NAMALWA (cell line): ENCODE results near the gene NUTF2.
"Not testable (repeated sequence)": the region's sequence is repeated elsewhere in the genome, so short reads cannot be mapped to it uniquely, and the experiment has no call there.

Source experiments
- DNase-seq: peaks from one replicate; pipeline ENCODE4 v3.0.0-alpha.2; 2015; ENCODE audit warnings: low spot score

NUTF2 gene

DNA sequence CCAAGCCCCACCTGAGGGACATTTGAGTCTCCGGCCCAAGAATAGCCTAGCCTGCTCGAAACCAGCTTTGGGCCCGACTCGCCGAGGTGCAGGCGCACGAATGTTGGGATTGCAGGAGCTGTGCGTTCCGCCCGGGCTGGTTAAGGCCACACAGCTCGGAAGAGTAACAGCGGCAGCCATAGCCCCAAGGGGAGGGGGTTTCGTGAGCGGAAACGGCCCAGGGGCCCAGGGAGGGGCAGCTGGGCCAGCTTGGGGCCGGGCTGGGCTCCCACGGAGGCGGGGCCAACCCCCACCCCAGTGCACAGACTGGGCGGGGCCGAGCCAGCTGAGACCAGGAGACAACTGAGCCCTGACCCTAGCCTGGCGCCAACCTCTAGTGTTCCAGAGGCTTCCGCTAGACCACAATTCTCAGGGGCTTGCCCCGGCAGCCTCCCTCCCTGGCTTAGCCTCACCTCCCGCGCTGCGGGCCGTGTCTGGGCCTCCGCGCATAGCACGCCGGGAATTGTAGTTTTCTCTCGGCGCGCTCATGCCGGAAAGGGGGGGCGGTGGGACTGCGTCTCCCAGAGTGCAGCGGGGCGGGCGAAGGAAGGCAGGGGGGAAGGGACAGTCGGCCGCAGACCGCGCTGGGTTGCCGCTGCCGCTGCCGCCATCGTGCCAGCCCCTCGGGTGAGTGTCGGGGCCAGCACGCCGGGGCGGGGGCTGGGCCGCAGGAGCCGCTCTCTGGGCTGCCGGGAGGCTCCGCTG is at the start of gene NUTF2:
Gene NUTF2, plus strand, starts transcription at position 614 of the 744 bp plus-strand sequence. CDS start 18,198 bp downstream, outside the sequence.
- DNase-seq: peak; percentile 98

DNA sequence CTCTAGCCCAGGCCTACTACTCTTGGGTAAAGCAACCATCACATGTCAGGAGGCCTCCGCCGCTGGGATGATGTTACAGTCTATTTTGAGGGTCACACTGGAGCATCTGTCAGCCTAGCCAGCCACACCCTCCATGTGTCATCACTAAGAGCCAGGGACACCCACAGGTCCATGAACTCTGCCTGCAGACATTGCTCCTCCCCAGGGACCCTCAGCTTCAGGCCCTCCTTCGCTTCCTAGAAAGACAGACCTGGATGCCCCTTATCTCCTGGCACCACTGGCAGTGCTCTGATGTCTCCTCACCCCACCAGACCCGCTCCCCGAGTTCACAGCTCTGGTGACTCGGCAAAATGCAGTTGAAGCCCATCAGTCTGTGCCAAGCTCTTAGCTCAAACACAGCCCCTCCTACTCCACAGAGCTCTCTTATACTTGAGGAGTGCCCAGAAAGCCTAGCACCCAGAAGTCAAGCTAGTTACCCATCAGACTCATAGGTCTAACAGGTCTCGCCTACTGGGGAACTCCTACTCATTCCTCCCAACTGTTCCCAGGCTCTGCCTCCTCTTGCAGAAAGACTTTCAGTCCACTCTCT is 46.3 kb upstream of the NUTF2 start:
- DNase-seq: no peak

GRCh38 chr16:67801241-67801640 is 45.5 kb upstream of the NUTF2 start:
- DNase-seq: no peak

GRCh38 chr16:67801883-67802282 is 44.9 kb upstream of the NUTF2 start:
- peak; percentile 66 for DNase-seq

- no peak for DNase-seq
These were observed 42.8 kb upstream of the NUTF2 start for GRCh38 chr16:67803894-67804293.

- DNase-seq: peak; percentile 10
These were observed 41.7 kb upstream of the NUTF2 start for GRCh38 chr16:67804853-67805542.

DNA sequence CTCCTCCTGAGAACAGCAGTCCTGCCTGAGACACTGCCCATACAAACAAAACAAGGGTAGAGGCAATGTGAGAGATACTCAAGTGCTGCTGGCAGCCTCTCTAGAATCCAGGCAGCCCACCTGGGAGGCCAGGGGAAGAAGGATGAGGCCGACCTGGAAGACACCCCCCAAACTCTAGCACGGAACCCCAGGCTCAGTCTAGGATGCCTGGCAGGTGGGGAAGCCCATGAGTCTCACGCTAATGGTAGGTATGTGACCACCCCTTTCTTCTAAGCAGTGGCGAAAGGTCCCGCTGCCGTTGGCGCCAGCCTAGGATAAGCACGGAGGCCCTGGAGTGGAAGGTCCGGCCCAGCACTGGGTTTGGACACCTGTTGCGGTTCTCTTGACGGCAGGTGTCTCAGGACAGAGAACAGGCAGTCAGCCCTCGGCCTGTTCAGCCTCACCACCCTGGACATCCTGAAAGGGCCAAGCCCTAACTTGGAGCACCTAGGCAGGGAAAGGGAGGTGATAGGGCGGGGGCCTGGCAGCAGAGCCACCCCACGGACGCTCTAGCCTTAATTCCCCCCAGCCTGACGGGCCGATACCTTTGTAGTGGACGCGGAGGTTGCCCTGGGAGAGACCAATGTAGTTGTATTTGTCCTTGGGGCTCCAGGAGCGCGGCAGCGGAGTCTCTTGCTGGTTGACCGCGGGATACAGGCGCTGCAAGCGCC is 40.9 kb upstream of the NUTF2 start:
- DNase-seq: no peak

GRCh38 chr16:67806428-67807147 is 40.1 kb upstream of the NUTF2 start, which contains the start of the genes RANBP10 and TSNAXIP1:
TSS of gene RANBP10 (minus strand) at chr16:67806560. CDS start at chr16:67806536, 24 bp downstream.
TSS of gene TSNAXIP1 (plus strand) at chr16:67806889. CDS start at chr16:67807150, 261 bp downstream.
- DNase-seq: peak; percentile 100

- no peak for DNase-seq
These were observed 39.5 kb upstream of the NUTF2 start for GRCh38 chr16:67807148-67807682.

DNA sequence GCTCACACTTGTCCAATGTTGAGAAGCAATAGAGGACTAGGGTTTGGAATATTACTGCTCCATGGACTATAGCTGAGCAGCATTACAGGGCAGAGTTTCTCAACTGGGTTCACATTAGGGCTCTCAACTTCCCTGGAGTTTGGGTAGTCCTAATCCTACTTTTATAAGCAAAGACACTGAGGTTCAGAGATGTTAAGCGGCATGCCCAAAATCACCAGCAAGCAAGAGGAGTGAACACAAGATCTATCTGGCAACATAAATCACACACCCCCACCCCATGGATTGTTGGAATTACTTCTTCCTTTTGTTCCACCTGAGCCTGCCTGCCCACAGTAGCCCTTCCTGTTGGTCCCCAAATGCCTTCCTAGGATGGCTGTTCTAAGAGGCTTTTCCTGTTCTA is 34.8 kb upstream of the NUTF2 start:
- no peak for DNase-seq

DNA sequence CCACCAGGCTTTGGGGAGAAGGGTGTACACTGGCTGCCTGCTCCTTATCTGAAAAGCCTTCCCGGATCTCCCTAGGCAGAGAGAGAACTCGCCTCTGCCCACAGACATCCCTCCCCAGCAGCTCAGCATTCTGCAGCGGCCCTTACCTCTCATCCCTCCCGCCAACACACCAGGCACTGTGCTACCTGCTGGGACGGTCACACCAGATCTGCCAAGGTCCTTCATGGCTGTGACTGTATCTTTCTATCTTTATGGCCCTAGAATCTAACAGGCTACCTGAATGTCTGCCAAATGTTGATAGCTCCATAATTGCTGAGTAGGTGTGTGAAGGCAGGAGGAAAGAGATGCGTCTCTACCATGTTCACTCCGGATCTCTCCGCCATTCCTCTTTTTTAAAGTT is 32.2 kb upstream of the NUTF2 start:
- DNase-seq: no peak

DNA sequence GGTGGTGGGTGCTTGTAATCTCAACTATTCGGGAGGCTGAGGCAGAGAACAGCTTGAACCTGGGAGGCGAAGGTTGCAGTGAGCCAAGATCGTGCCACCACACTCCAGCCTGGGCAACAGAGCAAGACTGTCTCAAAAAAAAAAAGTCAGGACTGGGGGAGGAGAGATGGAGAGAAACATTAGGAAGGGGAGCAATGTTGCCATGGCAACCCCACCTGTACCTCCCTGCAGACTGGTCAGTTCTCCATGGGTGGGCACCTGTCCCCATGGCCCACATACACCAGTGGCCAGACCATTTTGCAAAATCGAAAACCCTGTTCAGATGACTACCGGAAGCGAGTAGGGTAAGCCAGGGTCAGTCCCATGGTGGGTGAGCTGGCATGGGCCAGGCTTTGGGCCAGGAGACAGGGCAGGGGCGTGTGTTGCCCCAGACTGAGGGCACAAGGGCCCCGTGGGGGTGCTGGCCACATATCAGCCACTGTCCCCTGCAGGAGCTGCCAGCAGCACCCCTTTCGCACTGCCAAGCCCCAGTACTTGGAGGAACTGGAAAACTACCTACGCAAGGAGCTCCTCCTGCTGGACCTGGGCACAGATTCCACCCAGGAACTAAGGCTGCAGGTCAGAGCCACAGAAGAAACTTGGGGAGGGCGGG is 26.0 kb upstream of the NUTF2 start:
- no peak for DNase-seq

- no peak for DNase-seq
These were observed 24.2 kb upstream of the NUTF2 start for GRCh38 chr16:67822511-67822910.

DNA sequence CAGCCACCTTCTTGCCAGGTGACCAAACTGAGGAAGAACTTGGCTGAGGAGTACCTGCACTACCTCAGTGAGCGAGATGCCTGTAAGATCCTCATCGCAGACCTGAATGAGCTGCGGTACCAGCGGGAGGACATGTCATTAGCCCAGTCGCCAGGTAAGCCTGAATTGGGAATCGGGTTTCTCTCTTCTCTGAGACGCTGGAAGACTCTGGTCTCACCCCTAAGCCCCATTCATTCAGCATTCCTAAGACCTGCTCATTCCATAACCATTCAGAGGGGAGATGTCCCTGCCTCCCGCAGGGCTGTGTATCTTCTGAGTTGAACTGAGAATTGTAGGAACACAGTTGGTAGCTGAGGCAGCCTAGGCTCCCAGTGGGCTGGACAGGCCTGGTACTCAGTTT is 21.6 kb upstream of the NUTF2 start:
- DNase-seq: no peak

DNA sequence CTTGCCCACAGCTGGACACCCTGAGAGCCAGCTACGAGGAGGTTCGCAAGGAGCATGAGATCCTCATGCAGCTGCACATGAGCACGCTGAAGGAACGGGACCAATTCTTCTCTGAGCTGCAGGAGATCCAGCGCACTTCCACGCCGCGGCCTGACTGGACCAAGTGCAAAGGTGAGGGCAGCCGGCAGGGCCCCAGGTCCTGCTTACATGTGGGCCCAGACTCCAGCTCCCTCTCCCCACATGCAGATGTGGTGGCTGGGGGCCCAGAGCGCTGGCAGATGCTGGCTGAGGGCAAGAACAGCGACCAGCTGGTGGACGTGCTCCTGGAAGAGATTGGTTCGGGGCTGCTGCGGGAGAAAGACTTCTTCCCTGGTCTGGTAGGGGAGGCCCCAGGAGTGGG is 20.8 kb upstream of the NUTF2 start:
- DNase-seq: no peak

DNA sequence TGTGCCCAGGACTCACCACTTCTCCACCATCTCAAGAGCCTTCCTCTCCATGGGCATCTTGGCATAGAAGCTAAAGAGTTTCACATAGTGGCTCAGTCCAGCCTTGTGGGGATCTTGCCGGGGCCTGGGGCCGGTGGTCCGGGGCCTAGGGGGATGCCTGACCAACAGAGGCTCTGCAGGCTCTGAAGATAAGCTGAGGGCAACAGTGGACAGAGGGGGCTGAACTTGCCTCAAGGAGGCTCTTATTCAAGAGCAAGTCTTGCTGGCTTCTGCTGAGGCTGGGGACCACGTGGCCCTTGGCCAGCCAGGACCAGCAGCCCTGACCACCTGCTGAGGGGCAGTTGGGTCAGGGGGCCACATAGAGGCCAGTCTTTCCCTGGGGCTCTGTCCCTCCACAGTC is 18.1 kb upstream of the NUTF2 start:
- no peak for DNase-seq

DNA sequence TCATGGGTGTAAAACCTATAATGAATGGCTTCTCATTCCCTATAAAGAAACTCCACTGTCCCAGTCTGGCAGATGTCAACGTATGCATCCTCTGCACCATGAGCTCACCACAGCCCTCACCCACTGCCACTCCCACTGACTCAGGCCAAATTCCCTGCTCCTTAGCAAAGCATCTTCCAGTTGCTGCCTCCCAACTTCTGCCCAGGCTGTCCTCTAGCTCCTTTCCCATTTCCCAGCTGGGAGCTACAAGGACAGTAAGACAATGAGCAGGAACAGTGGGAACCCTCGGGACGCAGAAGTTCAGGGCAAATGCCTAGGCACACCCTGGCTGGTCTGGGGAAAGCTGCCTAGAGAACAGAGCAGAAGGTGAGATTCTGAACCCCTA is 13.7 kb upstream of the NUTF2 start:
- DNase-seq: no peak

DNA sequence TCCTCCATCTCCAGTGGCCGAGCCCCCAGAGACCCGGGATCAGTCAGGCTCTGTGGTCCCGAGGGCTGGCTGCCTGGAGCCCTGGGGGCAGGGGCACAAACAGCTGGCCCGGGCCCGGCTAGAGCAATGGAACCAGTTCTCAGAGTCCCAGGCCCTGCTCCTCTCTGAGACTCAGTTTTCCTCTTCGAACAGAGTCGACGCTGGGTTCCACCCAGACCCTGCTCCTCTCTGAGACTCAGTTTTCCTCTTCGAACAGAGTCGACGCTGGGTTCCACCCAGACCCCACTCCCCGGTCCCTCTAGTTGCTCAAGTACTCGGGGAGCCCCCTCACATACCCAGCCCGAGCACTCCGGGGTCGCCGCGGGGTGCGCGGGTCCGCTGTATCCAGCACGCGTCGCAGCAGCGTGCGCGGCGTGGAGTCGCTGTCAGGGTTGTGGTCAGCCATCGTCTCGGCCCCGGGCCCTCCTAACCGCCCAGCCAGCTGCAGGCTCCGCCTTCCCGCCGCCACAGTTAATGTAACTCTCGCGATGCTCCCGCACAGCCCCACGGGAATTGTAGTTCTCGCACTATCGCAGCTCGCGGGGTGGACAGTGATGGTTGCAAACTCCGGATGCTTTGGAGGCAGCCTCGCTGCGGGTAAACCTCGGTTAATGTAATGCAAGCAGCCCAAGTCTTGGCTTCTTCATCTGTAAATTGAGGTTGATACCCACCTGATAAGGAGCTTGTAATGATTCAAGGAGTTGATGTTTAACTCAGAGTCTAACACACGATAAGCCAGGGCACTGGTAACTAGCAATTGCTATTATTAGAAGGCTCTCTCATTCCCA is 13.1 kb upstream of the NUTF2 start:
- DNase-seq: peak; percentile 96

GRCh38 chr16:67834242-67834614 is 12.5 kb upstream of the NUTF2 start:
- DNase-seq: no peak

GRCh38 chr16:67837190-67837589 is 9.5 kb upstream of the NUTF2 start:
- DNase-seq: not testable (repeated sequence)
